Fibroblast of gingiva (primary cell): Measurements from ENCODE around the gene SOCS1.

ENCODE experiments used
- DNase-seq: peaks from one replicate; pipeline ENCODE4 v3.0.0-alpha.2; 2011; ENCODE audit warnings: low read depth

SOCS1 gene

DNA sequence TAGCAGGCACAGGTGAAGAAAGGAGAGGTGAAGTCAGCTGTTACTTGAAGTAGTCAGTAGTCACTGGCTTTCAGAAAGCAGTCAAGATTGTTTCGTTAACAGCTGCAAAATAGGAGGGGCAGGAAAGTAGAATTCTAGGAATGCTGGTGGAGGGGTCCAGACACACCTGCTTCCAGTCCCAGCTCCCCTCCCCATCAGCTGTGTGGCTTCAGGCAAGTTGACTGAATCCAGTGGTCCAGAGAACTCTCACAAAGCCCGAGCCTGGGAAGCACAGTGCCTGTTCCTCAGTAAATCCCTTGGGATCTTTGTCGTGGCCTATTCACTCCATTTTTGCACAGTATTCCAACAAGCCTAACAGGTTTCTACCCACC lies 4.6 kb upstream of the SOCS1 start:
- DNase-seq, result no peak

DNA sequence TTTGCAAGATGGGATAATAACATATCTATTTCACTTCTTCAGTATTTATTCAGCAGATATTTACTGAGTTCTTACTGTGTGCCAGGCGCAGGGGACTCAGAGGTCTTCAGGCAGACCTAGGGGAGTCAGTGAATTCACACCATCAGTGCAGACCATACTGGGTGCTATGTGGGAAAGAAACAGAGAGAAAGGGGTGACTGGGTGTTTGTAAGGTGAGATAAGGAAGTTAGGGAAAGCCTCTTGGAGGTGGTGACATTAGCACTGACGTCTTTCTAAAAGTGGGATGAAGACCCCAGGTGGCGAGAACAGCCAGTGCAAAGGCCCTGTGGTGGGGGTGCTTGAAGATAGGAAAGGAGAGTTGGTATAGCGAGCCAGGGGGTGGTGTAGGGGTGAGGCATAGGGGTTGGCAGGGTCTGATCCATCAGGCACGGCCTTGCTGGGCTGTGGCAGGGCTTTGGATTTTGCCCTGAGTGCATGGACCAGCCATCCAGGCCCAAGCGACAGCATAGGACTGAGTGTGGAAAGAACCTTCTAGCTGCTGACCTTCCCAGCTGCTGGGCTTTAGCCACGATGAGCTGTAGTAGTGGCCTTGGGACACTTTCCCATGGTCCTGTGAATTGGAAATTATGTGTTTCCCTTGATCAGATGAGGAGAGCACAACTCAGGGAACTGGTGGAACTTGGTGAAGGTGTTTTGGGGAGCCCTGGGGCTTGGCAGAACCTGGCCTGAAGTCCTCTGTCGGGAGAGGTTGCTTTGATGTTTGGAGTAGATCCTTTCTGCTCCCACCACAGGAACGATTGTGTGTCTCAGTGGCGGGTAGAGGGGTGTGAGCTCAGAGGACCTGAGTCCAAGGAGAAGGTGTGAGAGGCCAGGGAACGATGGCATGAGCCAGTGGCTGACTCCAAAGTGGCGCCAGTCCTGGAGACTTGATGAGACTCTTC lies 3.9 kb upstream of the SOCS1 start:
- DNase-seq, result no peak

DNA sequence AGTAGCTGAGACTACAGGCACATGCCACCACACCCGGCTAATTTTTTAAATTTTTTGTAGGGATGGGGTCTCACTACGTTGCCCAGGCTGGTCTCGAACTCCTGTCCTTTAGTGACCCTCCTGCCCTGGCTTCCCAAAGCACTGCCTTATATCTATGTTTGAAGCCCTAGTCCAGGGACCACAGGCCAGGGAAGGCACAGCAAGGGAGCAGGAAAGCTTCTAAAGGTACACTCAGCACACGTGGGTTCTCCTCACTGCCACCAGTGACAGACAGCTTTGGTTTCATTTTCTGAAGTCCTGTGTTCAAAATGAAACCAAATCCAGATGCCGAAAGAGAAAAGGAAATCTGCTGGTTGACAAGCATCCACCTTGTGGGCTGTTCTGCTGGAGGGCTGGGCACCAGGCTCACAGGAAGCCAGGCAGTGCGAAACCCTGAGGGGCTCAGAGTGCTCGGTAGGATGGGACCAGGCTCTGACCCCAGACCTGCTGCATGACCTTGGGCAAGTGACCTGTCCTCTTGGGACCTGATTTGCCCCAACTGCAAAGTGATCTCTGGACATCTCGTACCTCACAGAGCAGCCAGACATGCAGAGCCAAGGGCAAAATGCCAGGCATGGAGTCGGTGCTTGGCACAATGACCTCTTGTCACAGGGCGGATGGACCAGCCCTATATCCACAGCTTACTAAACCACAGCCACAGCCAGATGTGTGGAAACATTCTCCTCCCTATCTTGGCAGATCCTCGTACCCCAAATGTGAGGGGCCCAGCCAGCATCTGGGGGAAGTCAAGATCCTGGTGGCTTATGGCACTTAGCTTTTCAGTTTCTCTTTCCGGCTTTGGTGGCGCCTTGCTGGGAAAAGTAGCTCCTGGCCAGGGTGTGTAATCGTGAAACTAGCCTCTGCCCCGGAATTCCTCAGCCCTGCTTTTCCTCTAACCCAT lies 2.8 kb upstream of the SOCS1 start:
- peak; percentile 41 for DNase-seq

DNA sequence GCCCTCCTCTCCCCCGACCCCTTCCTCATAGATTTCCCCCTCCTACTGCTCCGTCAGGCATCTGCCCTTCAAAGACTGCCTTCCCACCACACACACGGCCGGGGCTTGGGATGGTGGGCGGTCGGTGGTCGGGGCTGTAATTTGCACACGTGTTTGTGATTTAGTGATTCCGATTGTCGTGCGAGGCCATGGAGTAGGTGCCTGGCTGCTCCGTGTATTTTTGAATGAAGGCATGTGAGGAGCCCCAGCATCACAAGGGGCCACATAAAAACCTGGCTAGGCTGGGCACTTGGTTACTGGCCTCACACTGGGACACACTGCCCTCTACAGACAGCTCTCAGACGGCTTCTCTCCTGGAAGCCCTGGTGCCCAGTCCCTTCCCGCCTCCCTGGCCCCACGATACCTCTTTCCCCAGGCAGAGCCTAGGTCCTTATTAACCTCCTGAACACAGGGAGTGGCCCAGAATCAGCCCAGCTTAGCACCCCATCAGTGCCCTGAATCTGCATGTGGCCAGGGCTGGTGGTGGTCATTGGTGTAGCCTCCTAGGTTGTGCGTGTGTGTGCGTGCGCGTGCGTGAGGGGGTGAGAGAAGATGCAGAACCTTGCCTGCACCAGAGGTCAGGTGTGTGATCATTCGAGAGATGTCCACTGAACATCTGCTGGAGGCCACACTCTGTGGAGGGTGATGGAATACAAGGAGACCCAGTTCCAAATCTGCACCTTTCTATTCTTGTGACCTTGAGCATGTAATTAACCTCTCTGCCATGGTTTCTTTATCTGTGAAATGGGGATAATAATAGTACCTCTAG lies 1.3 kb upstream of the SOCS1 start:
- DNase-seq, result peak; percentile 74

GRCh38 chr16:11256661-11257130 lies 692 bp upstream of the SOCS1 start:
- DNase-seq, result peak; percentile 52

GRCh38 chr16:11254913-11255736 lies 879 bp downstream of the SOCS1 start:
- DNase-seq, result peak; percentile 24

DNA sequence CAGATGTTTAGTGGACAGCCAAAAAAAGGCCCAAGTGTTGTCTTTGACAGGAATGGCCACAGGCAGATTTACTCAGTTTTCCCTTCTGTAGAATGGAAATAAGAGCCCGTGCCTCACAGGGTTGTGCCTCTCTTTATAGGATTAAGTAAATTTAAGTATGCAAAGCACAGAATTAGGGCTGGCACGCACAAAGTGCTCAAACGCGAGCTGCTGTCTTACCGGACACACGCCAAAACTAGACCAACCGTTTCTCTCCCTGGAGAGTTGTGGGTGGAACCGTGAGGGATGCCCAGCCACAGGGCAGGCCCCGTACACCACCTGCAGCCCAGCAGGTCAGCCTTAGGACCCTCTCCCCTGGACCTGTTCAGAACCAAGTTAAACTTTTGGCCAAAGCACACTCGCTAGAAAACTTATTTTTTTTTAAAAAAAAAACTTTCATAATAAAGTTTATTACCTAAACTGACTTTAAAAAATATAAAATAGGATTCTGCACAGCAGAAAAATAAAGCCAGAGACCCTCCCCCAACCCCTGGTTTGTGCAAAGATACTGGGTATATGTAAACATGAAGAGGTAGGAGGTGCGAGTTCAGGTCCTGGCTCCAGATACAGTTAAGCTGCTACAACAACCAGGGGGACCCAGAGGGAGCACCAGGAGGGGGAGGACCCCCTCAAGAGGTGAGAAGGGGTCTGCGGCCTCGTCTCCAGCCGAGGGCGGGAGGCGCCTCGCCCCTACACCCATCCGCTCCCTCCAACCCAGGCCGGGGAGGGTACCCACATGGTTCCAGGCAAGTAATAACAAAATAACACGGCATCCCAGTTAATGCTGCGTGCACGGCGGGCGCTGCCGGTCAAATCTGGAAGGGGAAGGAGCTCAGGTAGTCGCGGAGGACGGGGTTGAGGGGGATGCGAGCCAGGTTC lies 1.8 kb downstream of the SOCS1 start:
- DNase-seq, result no peak

GRCh38 chr16:11253009-11253994 lies 2.7 kb downstream of the SOCS1 start:
- DNase-seq, result no peak

DNA sequence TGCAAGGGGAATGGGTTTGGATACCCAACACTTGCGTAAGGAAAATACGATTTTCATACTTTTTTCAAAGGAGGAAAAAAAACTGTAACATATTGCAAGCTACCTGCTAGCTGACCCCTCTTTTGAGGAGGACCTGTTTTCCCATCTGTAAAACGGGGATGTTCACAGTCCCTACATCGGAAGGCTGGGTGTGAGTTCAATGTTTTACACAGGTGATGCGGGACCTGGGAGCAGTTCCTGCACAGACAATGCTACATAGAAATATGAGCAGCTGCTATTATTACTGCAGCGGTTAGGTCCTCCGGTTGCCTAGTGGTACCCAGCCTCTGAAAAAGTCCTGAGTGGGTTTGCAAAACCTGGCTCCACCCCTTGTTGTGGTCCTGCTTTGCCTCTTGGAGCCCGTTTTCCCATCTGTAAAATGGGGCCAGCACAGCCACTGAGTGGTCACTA lies 3.5 kb downstream of the SOCS1 start:
- no peak for DNase-seq

GRCh38 chr16:11251525-11252481 lies 4.2 kb downstream of the SOCS1 start:
- peak; percentile 65 for DNase-seq

DNA sequence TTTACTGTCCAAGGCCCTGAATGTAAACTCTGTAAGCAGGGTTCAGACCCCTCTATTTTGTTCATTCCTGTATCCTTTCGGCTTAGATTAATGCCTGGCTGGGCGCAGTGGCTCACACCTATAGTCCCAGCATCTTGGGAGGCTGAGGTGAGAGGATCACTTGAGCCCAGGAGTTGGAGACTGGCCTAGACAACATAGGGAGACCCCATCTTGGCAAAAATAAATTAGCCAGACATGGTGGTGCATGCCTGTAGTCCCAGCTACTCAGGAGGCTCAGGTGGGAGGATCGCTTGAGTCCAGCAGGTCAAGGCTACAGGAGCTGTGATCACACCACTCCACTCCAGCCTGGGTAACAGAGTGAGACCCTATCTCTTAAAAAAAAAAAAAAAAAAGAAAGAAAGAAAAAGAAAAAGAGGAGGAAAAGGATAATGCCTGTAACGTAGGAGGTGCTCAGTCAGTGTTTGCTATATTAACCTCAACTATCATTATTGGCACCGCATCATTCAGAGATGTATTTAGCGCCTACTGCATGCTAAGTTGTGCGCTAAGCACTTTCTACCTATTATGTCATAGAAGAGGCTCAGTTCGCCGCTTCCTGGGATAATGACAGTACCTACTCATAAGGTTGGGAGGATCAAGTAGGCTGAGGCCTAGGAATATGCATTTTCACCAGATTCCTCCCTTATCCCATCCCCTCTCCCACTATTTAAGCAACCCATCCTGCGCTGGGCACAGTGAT lies 5.0 kb downstream of the SOCS1 start:
- DNase-seq, result no peak

DNA sequence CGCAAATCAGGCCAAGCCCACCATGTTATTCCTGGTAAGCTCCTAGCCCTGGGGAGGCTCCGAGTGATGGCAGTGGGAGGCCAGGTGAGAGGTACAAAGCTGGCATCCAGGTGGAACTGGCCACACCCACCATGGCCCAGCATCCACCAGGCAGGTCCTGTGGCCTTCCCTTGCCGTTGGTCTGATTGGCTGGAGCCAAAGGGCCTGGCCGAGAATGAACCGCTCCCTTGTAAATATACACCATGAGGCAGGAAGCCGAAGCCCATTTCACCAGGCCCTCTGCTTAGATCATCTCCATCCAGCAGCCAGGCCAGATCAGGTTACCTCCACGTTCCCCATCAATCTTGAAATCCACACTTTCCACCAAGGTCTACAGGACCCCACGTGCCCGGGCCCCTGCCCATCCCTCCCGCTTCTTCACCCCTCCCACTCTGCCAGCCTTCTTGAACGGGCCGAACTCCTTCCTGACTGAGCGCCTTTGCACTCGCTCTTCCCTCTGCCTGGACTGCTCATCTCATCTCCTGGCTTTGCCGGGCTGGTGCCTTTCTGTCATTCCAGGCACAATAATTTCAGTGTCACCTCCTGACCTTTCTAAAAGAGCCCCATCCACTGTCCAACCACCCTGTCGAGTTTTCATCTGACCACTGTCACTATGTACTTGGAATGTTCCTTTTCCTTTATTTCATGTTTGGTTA lies 5.8 kb downstream of the SOCS1 start:
- peak; percentile 42 for DNase-seq

DNA sequence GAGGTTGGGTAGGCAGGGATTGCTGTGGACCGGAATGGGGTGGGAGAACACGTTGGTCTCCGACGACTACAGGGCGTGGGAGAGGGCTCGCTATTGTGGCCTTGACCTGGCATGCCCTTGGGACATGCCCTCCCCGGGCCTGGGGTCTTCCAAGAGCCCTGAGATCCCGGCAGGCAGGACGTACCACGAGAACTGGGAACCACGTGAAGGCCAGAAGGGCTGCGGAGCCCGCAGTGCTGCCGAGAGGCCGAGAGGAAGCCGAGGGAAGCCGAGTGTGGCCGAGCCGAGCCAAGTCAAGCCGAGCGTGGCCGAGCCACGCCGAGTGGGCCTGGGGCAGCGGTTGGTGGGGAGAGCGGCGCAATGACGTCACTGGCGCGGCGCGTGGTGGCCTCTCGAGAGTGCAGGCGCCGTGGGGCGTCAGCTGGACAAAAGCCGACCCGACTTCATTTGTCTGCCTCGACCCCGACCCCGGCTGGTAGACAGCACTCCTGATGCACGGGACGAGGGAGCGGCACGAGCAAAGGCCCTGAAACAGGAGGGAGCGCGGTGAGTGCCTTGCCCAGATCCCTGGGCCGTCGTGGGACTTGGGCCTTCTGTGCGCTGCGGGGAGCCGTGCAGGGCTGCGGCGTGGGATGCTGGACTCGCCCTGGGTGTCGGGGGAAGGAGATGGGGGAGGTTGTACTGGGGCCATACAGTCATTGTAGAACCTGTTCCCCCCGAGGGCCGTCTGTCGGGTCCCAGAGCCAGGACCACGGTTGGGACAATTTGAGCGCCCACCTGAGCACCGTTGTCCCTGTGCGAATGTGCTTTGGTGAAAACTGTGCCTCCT lies 6.6 kb downstream of the SOCS1 start:
- no peak for DNase-seq

GRCh38 chr16:11248133-11248532 lies 7.9 kb downstream of the SOCS1 start:
- DNase-seq, result no peak

DNA sequence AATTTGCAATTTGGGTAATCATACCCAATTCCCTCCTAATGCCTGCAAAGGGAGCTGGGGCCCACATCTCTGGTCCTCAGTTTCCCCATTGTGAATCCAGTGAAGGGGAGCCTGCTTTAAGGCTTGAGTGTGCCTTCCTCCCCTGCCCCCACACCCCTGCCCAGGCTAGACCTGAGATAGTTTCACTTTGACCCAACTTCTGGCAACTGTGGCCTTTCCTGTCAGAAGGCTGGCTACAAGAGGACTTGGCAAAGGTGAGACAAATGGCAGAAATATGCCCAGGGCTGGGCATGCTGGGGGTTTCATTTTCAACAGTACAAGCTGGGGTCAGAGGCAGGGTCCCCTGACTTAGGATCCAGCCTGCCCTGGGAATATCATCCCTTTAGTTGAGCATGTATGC lies 10.0 kb downstream of the SOCS1 start:
- no peak for DNase-seq
